GM12872 (cell line): ENCODE measurements around the gene THEM5.

Source experiments
- TF ChIP-seq, protein P1 (sequence below): IDR thresholded peaks from 3 replicates; pipeline ENCODE4 v1.5.1; 2011; ENCODE audit warnings: low read depth, mild to moderate bottlenecking, low read length, moderate library complexity; ENCODE audit not compliant: insufficient read depth

THEM5 gene

DNA sequence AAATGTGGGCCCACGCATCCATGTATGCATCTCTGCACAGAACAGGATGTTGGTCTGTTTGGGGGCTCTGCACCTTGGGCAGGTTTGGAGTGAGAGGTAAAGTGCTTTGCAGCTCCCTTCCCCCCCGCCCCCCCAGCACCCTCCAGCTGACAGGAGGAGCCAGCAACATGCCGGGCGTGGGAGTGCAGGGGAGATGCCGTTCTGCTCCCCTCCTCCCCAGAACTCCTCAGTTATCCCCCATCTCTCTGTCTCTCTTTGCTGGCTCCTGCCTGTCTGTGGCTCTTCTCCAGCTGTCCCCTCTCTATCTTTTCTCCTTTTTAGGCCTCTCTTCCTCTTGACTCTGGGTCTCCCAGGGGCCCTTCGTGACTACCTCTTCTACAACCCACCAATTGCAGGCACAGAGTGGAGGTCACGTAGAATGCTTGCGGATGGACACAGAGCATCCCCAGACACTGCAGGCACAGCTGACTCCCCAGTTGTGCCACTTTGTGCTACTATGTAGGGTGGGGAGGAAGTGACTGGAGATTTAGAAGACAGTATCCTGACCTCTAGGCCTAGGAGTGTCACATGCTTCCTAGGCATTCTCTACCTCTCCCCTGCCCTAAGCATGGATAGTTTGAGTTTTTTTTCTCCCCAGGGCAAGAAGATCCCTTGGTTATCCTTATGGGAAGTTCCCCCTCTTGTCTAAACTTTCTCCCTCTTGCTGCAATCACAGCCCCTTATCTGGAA lies 20.2 kb downstream of the THEM5 start:
- TF ChIP-seq, protein P1, sequence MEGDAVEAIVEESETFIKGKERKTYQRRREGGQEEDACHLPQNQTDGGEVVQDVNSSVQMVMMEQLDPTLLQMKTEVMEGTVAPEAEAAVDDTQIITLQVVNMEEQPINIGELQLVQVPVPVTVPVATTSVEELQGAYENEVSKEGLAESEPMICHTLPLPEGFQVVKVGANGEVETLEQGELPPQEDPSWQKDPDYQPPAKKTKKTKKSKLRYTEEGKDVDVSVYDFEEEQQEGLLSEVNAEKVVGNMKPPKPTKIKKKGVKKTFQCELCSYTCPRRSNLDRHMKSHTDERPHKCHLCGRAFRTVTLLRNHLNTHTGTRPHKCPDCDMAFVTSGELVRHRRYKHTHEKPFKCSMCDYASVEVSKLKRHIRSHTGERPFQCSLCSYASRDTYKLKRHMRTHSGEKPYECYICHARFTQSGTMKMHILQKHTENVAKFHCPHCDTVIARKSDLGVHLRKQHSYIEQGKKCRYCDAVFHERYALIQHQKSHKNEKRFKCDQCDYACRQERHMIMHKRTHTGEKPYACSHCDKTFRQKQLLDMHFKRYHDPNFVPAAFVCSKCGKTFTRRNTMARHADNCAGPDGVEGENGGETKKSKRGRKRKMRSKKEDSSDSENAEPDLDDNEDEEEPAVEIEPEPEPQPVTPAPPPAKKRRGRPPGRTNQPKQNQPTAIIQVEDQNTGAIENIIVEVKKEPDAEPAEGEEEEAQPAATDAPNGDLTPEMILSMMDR = no peak

DNA sequence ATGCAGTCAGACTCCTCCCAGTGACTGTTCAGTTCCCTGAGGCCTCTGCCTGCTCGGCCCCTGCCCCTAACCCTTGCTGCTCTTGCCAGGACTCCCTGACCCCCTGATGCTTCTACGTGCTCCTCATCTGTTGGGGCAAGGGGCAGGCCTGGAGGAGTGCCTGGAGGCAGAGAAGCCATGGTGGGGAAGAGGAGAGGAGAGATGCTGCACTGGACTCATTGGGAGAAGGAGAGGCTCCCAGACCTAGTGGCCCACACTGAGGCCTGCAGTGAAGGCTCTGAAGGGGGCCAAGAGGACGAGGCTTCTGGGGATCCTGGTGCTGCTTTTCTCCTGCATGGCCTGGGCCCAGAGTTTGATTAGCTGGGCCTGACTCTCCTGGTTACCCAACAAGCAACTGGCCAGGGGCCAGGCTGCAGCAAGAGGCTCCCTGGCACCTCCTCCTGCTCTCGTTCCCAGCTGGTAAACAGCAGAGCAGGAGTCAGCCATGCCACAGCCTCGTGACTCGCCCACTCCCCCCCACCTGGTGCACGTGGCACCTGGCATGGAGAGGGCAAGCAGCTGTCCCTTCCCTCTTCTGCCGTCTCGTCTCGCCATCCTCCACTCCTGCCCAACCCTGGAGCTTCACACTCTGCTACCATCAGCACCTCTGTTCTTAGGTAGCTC lies 21.1 kb downstream of the THEM5 start:
- TF ChIP-seq, protein P1 = no peak

DNA sequence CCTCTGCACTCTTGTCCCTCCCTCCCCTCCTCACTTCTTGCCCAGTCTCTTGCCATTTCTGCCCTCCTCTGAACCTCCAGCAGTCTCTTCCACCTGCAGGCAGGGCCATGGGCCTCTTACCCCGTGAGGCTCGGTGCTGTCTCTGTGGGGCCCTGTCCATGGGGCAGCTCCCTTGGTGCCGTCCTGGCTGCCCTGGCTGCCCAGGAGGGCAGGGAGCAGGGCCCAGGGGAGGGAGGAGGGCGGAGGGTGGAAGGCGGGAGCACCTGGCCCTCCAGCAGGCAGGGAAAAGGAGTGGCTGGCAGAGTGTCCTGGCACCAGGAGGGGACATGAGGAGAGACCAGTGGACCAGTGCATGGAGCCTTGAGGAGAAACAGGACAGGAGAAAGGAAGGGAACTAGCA lies 21.9 kb downstream of the THEM5 start, which contains the start of gene RORC:
RORC (minus strand) TSS at position 198 of the 400 bp plus-strand sequence; CDS start at position 160, 38 bp downstream.
- TF ChIP-seq, protein P1 = no peak

DNA sequence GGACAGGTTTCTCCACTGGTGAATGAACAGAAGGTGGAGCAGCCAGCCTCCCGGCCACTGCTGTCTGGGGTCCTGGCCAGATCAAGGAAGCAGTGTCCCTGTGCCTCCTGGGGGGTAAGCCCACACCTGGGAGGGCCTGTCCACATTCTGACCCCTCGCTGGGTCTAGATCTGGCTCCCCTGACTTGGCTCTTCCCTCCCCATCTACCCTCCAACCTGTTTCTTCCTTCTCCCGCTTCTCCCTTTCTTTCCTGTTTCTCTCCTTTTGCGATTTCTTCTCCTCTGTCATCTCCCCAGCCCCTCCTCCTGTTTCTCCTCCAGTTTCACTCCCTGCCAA lies 22.3 kb downstream of the THEM5 start:
- TF ChIP-seq, protein P1 = no peak

DNA sequence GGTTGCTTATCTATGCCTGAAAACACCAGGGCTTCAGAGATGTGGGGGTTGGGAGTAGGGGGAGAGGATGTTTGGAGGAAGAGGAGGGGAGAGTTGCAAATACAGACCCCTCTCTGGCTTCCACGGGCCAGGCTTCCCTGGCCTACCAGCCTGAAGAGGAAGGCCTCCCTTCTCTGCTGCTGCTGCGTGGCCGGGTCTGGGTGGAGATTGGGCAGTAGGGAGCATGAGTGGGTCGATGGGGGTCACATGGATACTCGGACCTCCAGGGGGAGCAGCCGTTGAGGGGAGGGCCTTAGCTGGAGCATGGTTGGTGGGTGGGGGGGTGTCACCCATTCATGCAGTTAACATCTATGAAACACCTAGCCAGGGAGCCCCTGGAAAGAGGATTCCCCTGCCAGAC lies 23.5 kb downstream of the THEM5 start:
- TF ChIP-seq, protein P1 = no peak

DNA sequence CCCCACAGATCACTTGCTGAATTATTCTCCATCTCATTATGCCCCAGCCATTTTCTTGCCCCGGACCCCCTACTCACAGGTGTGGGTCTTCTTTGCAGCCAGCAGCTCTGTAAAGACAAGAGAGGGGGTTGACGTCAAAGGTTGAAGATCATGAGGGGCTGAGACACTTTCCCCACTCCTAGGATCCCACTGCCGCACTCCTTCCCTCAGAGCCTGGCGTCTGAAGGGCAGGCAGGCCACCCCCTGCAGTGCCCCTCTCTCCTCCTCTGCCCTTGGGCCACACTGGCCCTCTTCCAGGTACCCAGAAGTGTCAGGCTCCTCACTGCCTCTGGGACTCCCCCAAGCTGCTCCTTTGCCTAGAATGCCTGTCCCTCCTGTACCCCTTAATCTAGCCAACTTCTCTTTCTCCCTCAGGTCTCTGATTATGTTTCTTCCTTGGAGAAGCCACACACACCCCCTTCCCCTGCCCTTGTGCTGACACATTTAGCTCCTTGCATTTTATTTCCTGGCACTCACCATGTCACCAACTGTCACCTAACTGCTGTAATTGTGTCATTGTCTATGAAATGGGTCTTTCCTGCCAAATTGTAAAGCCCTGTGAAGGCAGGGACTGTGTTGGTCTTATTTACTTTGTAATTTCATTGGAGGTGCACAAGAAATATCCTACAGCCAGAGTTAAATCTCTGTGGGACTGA lies 24.0 kb downstream of the THEM5 start:
- TF ChIP-seq, protein P1 = no peak

DNA sequence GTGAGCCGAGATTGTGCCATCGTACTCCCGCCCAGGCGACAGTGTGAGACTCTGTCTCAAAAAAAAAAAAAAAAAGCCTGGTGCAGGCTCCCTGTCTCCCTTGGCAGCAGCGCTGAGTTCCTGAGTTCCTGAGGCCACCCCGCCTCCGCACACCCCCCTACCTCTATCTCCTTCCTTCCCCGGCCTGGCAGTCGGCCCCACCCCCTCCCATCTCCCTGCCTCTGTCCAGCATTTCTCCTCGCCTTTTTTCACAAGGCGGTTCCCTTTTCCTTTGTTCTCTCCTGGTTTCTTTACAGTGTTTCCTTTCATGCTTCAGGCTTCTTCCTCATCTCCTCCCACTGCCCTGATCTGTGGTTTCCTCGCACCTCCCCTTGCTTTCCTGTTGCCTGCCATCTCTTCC lies 24.6 kb downstream of the THEM5 start:
- TF ChIP-seq, protein P1 = no peak
